ENCODE data around the gene COX7B2.

Gene COX7B2

GRCh38 chr4:46830971-46831454, 78.0 kb downstream of the COX7B2 start:
- no peaks in the 10 kb centered on the region for H3K4me1 ChIP-seq (ENCODE audit: insufficient read depth, low read length, poor library complexity, severe bottlenecking)
- H3K9ac ChIP-seq (ENCODE audit: low read depth, low read length, poor library complexity, severe bottlenecking): no peak overlapping the region
- H3K79me2 ChIP-seq (ENCODE audit: insufficient read depth, low read length): no peaks in the 10 kb centered on the region
- no peak overlapping the region for H3K4me2 ChIP-seq (ENCODE audit: low read depth, low read length, poor library complexity, severe bottlenecking)
- no peaks in the 10 kb centered on the region for H3K9me2 ChIP-seq (replicated peaks; ENCODE audit: low read depth, low read length)
- H3K4me3 ChIP-seq (ENCODE audit: low read length, poor library complexity, severe bottlenecking): no peak overlapping the region
- no peak for TF ChIP-seq CTCF (conservative IDR thresholded peaks at IDR 0.05; ENCODE audit: low read length)
- no peak for TF ChIP-seq EZH2phosphoT487 (IDR thresholded peaks at IDR 0.05; ENCODE audit: borderline replicate concordance)
- no peaks in the 10 kb centered on the region for H4K20me1 ChIP-seq (ENCODE audit: insufficient read depth, low read length, poor library complexity, severe bottlenecking)
- H2AFZ ChIP-seq (ENCODE audit: low read length): no peak overlapping the region
- H3F3A ChIP-seq (ENCODE audit: low read depth): no peaks in the 10 kb centered on the region
- H3K36me3 ChIP-seq (ENCODE audit: insufficient read depth, low read length): no peaks in the 10 kb centered on the region
- no peaks in the 10 kb centered on the region for H3K27me3 ChIP-seq (ENCODE audit: insufficient read depth, low read length, poor library complexity, severe bottlenecking)
- H3K9me3 ChIP-seq (ENCODE audit: insufficient read depth, low read depth, low read length): no peaks in the 10 kb centered on the region

- Histone ChIP-seq H3K9me3 (ENCODE audit: insufficient read depth, low read depth, low read length) (no peaks in the 10 kb centered on the region), H3K36me3 (ENCODE audit: insufficient read depth, low read length) (no peaks in the 10 kb centered on the region), H3F3A (ENCODE audit: low read depth) (no peaks in the 10 kb centered on the region; the same call in 1 of the 2 replicates), H2AFZ (ENCODE audit: low read length) (no peak overlapping the region), H3K27me3 (ENCODE audit: insufficient read depth, low read length, poor library complexity, severe bottlenecking) (no peaks in the 10 kb centered on the region), H3K9ac (ENCODE audit: low read depth, low read length, poor library complexity, severe bottlenecking) (no peak overlapping the region), H3K4me3 (ENCODE audit: low read length, poor library complexity, severe bottlenecking) (no peak overlapping the region), H3K4me2 (ENCODE audit: low read depth, low read length, poor library complexity, severe bottlenecking) (no peak overlapping the region), H4K20me1 (ENCODE audit: insufficient read depth, low read length, poor library complexity, severe bottlenecking) (no peaks in the 10 kb centered on the region), H3K9me2 (replicated peaks; ENCODE audit: low read depth, low read length) (no peaks in the 10 kb centered on the region), H3K79me2 (ENCODE audit: insufficient read depth, low read length) (no peaks in the 10 kb centered on the region), H3K4me1 (ENCODE audit: insufficient read depth, low read length, poor library complexity, severe bottlenecking) (no peaks in the 10 kb centered on the region)
- TF ChIP-seq EZH2phosphoT487 (IDR thresholded peaks at IDR 0.05; ENCODE audit: borderline replicate concordance) (no peak), CTCF (conservative IDR thresholded peaks at IDR 0.05; ENCODE audit: low read length) (no peak)
These were observed 88.9 kb downstream of the COX7B2 start for GRCh38 chr4:46820154-46820553.

- no peak overlapping the region for H3K4me3 ChIP-seq (ENCODE audit: low read length, poor library complexity, severe bottlenecking)
- no peaks in the 10 kb centered on the region for H3K9me2 ChIP-seq (replicated peaks; ENCODE audit: low read depth, low read length)
- H3K9me3 ChIP-seq (ENCODE audit: insufficient read depth, low read depth, low read length): no peaks in the 10 kb centered on the region
- no peaks in the 10 kb centered on the region for H3K27me3 ChIP-seq (ENCODE audit: insufficient read depth, low read length, poor library complexity, severe bottlenecking)
- H3K79me2 ChIP-seq (ENCODE audit: insufficient read depth, low read length): no peaks in the 10 kb centered on the region
- H3K9ac ChIP-seq (ENCODE audit: low read depth, low read length, poor library complexity, severe bottlenecking): no peak overlapping the region
- no peaks in the 10 kb centered on the region for H4K20me1 ChIP-seq (ENCODE audit: insufficient read depth, low read length, poor library complexity, severe bottlenecking)
- no peak overlapping the region for H3K4me2 ChIP-seq (ENCODE audit: low read depth, low read length, poor library complexity, severe bottlenecking)
- H3K36me3 ChIP-seq (ENCODE audit: insufficient read depth, low read length): no peaks in the 10 kb centered on the region
- no peaks in the 10 kb centered on the region for H3K4me1 ChIP-seq (ENCODE audit: insufficient read depth, low read length, poor library complexity, severe bottlenecking)
- H2AFZ ChIP-seq (ENCODE audit: low read length): peak overlapping the region; percentile 28; the same call in 1 of the 2 replicates
- TF ChIP-seq CTCF (conservative IDR thresholded peaks at IDR 0.05; ENCODE audit: low read length) (no peak), EZH2phosphoT487 (IDR thresholded peaks at IDR 0.05; ENCODE audit: borderline replicate concordance) (no peak)
- no peaks in the 10 kb centered on the region; the same call in 1 of the 2 replicates for H3F3A ChIP-seq (ENCODE audit: low read depth)
These were observed 90.0 kb downstream of the COX7B2 start for GRCh38 chr4:46819095-46819494.
